Stimulated activated CD8-positive, alpha-beta memory T cell treated with anti-CD3 and anti-CD28 coated beads, Interleukin-4, amount 100 ng/mL, for 4 hours (primary cell): Measurements from ENCODE around the gene CD209.
"Not testable (repeated sequence)": the region's sequence is repeated elsewhere in the genome, so short reads cannot be mapped to it uniquely, and the experiment has no call there.

Source experiments
- DNase-seq, 2 donors: peaks; one replicate each; pipeline ENCODE4 v3.0.0-alpha.2; 2020; ENCODE audit warnings: low read depth in 2 of 2, low spot score in 1 of 2

CD209 gene, protein sequence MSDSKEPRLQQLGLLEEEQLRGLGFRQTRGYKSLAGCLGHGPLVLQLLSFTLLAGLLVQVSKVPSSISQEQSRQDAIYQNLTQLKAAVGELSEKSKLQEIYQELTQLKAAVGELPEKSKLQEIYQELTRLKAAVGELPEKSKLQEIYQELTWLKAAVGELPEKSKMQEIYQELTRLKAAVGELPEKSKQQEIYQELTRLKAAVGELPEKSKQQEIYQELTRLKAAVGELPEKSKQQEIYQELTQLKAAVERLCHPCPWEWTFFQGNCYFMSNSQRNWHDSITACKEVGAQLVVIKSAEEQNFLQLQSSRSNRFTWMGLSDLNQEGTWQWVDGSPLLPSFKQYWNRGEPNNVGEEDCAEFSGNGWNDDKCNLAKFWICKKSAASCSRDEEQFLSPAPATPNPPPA

DNA sequence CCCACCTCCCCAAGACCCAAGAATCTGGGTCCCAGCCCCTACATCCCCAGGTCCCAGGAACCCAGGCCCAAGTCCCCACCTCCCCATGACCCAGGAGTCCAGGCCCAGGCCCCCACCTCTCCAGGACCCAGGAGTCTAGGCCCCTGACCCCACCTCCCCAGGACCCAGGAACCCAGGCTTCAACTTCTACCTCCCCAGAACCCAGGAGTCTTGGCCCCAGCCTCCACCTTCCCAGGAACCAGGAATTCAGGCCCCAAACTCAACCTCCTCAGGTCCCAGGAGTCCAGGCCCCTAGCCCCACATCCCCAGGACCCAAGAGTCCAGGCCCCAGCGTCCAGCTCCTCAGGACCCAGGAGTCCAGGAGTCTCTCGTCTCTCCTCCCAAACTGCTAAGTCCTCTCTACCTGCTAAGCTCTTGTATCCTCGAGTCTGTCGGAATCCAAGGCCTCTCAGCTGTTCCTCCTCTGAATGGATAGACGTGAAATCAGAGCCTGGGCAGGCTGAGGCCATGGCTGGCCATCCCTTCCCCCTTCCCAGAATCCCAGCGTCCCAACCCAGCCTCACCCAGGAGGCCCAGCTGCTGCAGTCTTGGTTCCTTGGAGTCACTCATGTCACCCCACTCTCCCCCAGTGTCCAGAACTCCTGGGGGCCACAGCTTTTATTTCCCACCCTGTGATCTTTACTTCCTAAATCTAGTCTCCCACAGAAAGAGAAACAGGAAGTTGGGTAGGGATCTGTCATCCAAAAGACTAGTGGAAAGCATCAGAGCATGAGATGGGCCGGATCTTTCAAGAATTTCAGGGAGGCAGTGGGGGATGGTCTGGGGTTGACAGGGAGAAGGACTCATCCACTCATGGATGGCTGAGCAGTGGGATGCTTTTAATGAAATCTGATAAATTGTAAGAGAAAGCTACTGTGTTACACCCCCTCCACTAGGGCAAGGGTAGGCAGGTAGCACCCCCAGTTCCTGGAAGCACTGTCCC, at the start of gene CD209:
Gene CD209, minus strand, starts transcription at position 632 of the 982 bp plus-strand sequence. Its CDS starts 23 bp downstream, at position 609.
- DNase-seq, result no peak

DNA sequence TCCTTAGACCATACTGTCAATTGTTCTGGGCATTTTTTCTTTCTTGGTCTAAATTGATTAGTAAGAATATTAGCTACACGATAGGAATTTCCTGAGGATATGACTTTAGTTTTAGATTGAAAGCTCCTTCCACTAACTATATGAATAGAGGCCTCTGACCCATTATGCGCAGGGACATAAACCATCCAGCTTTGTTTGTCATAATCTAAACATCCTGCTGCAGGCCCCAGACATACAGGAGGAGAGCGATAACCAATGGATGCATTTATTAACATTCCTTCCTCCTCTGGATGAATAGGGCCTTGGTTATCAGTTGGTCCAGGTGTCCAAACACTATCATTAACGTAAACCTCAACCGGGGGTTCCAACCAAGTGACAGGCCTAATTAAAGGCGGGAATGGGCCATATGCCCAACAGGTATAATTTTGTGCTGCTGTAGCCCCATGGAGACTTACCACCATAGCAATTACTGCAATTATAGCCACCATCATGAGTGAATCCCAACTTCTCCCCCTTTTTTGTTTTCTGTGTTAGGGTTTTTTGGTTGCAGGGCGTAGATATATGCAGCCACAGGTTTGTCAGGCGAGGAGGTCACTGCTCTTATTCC, 48.3 kb upstream of the CD209 start:
- no peak for DNase-seq

DNA sequence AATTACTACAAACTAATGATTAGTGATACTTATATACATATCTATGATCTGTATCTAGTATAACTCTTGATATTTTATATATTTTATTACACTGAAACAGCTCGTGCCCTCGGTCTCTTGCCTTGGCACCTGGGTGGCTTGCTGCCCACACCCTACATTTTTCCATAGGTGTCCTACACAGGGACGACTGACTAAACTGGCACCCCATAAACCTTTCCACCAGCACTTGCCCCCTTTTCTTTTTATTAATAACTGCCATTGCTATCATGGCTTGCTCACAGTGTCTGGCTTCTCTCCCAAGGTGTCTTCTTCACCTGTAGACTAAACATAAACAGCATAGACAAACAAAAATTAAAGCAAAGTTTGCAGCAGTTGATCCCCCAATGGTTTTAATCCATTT, 46.2 kb upstream of the CD209 start:
- no peak for DNase-seq

DNA sequence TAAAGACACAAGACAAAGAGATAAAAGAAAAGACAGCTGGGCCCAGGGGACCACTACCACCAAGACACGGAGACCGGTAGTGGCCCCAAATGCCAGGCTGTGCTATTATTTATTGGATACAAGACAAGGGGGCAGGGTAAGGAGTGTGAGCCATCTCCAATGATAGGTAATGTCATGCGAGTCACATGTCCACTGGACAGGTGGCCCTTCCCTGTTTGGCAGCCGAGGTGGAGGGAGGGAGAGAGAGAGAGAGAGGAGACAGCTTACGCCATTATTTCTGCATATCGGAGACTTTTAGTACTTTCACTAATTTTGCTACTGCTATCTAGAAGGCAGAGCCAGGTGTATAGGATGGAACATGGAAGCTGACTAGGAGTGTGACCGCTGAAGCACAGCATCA, 45.4 kb upstream of the CD209 start:
- DNase-seq, result not testable (repeated sequence)

DNA sequence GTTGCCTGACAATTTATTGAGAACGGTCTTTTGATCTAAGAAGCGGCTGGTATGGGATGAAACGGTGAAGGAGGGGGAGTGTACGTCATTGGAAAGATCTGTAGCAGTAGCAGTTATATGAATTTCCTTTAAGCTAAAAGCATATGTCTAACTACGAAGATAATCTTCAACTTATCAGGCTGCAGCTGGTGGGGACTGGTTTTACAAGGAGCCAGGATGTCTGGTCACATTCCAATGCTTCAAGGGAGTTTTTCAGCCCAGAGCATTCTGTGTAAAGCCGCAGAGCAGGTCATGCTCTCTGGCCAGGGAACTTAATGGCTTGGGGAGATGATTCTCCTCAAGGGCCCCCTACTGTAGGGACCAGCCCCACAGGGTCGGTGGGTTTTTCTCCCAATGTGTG, 44.9 kb upstream of the CD209 start:
- DNase-seq, result no peak

DNA sequence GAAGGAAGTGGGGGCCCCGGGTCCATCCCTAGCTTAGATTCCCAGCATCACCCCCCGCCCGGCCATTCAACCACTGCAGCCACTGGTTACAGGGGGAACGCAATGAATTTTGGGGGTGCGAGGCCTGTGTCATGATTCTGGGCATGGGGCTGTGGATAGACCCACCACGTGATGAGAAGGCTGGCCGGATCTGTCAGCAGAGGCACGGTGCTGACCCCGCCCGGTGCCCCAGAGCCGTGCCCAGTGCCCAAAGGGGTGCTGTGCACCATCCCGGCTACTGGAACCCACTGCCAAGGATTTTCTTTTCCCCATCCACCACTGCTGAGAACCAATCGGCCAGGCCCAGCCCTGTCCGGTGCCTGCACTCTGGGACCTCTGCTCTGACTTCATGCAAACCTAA, 43.1 kb upstream of the CD209 start:
- no peak for DNase-seq

DNA sequence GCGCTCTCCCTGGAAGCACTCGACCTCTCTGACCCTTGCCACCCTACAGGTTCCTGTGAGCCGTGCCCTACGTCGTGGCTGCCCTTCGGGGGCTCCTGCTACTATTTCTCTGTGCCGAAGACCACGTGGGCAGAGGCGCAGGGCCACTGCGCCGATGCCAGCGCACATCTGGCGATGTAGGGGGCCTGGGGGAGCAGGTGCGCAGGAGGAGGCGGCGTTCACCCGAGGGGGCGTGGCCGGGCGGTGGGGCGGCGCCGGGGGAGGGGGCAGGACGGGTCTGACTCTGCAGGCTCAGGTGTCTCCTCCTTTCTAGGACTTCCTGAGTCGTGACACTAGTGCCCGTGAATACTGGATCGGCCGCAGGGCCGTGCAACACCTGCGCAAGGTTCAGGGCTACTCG, 42.1 kb upstream of the CD209 start:
- DNase-seq, result no peak

DNA sequence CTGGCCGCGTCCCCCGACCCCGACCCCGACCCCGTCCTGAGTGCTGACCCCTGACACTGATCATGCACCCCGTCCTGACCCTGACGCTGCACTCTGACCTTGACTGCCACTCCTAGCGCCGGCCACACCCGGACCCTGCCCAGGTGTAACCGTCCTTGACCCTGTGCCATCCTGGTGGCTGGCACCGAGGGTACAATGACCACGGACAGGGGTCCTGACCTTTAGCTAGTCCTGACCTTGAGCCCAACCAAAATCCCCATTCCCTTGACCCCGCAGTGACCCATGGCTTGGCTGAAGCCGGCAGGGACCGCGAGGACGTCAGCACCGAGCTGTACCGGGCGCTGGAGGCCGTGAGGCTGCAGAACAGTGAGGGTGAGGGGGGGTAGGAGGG, 41.6 kb upstream of the CD209 start:
- no peak for DNase-seq

DNA sequence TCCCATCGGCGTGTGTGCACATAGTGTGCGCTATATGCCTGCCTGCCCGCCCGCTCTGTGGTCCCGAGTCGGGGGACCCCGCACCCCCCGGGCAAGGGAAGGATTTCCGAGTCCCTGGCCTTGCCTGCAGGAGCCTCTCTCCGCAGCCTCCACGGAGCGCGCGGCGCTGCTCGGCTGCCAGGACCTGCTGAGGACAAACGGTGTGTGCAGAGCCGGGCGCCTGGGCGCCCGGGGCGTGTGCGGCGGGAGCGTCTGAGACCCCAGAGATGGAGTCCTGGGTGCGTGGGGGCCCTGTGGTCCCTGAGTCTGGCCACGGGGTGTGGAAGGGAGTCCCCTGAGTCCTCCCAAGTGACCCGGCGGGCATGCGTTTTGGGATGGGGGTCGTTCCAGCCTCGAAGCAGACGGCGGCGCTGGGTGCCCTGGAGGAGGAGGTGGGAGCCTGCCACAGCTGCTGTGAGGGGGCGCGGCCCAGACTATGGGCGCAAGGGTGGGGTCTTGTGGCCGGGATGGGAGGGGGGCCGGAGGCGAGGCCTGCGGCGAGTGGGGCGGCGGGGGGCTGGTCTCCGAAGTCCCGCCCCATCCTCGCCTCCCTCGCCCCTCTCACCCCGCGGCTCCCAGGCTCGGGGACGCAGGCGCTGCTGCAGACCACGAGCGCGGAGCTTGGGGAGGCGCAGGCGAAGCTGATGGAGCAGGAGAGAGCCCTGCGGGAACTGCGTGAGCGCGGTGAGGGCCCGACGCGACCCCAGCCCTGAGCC, 41.0 kb upstream of the CD209 start:
- DNase-seq, result no peak

DNA sequence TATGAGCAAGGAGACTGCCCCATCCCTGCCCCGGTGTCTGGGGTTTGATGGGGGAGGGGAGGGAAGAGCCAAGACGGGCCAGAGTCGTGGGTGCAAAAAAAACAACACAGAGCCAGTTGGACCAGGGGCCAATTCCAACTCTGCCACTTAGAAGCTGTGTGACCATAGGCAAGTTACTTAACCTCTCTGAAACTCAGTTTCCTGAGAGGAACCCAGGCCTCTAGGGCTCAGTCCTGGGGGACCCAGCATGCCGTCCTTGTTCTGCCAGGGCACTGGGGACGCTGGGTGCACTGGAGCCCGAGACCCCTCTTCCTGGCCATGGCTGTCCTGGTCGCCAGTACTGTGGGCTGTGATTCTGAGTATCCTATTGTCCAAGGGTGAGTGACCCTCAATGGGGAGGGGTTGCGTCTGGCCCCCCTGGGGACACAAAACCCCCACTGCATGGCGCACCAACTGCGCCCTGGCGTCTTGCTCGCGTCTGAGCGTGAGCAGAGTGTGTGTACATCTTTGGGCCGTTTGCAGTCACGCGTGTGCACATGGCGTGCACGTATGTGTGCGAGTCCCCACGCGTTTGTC, 40.4 kb upstream of the CD209 start:
- no peak for DNase-seq

DNA sequence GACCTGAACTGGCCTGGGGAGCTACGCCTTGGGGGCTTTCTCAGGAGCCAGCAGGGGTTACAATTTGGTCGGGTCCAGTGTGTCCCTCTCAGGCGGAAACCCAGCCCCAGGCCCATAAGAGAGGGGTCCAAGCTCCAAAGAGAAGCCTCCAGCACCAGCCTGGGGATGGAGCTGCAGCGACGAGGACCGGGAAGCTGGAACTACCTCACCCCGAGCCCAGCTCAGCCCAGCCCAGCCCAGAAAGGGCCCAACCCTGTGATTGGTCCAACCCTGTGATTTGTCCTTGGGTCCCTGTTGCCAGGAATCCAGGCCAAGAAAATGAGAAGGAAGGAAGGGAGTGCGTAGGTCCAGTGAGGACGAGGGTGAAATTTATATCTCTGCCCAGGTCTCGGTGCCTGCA, 39.8 kb upstream of the CD209 start:
- DNase-seq, result no peak

DNA sequence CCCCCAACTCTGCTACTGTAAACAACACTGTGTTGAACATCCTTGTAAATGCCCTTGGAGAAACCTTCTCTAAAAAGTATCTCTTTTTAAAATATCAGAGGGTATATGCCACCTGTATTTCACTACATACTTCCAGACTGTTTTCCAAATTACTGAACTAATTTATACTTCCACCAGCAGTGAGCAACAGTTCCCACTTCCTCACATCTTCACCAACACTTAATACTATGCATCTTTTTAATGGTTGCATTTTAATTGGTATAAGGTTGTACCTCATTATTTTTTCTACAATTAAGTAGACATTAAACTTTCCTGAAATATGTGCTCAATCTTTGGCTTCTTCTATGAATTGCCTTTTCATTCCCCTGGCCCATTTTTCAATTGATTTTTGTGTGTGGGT, 37.5 kb upstream of the CD209 start:
- DNase-seq, result no peak

DNA sequence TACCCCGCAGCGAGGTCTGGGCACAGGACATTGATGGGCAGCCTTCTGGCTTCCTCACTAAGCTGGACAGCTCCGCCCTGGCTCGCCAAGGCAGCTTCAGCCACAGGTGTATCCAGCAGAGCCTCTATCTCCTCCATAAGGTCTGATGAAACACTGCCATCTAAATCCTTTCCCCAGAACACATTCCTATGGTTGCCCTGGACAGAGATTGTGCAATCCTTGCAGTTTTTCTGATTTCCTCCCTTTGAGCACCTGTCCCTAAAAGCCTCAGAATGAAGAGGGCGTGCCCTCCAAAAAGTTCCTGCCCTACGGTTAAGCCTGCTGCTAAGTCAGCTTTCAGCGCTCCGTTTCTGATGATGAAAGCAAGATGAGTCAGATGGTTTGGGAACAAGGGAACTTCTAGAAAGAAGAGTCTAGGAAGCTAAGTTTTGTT, 36.7 kb upstream of the CD209 start:
- DNase-seq, result no peak

DNA sequence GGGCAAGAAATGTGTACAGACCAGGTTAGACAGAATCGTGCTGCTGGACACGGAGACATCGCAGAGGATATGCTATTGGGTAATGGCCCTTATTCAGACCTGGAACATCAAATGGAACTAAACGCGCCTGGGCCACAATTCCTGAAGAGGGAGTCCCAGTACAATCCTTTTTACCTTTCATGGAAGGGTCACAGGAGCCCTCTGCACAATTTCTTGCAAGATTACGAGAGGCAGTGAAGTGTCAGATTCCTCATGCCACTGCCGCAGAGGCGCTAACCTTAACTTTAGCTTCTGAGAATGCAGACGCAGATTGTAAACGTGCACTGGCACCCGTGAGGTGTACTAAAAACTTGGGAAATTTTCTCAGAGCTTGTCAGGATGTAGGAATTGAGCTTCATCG, 33.8 kb upstream of the CD209 start:
- DNase-seq, result no peak

DNA sequence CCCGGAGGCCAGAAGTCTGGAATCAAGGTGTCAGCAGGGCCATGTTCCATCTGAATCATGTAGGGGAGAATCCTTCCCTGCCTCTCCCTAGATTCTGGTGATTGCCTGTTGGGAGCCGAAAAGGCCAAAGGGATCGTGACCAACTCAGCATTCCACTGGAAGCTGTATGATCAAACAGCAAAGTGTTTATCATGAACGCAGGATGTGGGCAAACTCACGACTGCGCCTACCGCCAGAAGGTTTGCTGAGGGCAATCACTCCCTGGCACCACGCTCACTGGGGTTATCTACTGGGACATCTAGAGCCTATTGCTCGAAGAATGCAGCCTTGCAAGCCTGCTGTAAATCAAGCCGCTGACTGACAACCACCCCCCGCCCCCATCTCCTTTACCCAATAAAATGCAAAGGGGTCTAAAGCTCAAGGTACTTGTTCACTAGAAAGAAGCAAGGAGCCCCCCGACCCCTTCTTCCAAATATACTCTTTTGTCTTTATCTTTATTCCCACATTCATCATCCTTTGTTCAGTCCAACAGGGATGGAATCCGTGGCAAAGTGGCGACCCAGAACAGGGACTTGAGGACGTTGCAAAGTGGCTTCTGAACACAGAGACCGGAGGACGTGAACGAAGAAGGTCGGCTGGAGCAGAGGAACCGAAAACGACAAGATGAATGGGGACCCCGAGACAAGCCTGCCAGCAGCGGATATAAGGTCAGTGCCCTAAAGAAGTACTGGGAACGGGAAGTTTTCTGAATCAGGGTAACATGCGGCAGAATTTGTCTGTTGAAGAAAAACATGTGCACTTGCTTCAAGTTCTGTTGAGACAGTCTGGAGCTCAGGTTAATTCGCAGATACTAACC, 32.5 kb upstream of the CD209 start:
- DNase-seq, result no peak

DNA sequence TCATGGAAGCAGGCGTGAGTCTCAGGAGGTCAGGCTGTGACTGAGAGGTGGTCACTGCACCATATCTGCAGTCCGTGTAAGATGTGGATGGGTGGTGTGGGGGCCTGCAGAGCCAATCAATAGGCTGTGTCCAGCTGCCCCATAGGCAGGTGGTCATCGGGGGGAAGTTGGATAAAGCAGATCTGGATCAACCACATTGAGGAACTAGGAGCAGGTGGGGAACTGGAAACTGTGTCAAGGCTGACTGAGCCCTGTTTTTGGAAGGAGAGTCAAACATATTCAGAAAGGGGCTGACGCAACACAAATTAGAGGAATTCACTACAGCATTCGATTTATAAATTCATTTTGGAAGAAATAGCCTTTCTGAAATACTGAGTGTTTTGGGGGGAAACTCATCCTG, 30.7 kb upstream of the CD209 start:
- no peak for DNase-seq

DNA sequence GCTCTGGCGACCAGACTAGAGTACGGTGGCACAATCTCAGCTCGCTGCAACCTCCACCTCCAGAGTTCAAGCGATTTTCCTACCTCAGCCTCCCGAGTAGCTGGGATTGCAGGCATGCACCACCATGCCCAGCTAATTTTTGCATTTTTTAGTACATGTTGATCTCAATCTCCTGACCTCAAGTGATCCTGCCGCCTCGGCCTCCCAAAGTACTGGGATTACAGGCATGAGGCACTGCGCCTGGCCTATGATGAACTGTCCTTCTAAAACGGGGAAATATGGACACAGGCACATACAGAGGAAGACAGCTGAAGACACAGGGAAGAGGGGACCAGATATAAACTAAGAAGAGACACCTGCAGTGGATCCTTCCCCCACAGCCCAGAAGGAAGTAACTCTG, 28.4 kb upstream of the CD209 start:
- DNase-seq, result no peak

DNA sequence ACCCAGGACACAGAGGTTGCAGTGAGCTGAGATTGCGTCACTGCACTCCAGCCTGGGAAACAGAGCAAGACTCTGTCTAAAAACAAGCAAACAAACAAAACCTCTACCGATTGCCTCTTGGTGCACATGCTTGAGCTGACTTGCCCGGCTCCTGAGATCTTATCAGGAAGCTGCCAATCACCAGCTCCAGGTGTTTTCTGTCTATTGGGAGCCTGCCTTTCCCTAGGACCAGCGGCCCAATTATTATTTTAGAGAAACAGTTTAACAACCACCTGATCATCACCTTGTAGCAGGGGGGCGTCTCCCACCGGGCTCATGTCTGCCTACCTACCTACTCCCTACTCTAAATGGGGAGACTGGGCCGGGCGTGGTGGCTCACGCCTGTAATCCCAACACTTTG, 26.5 kb upstream of the CD209 start:
- DNase-seq, result no peak

DNA sequence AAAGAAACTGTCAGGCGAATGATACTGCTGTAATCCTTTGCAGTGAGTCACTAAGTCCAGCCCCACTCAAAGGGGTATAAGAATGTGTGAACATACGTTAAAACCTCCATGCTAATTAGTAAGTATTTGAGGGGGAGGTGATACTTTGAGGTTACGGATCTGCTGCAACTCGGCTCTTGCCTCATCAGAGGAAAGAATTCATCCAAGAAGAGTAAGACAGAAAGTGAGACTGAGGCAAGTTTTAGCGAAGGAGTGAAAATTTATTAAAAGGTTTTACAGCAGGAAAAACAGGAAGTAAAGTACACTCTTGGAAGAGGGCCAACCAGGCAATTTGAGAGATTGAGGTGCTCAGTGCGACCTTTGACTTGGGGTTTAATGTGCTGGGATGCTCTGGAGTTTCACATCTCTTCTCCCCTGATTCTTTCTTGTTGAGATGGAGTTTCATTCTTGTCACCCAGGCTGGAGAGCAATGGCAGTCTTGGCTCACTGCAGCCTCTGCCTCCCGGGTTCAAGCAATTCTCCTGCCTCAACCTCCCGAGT, 25.5 kb upstream of the CD209 start:
- no peak for DNase-seq
